Panc1 (cell line): ENCODE measurements around the gene RNF213.

Source experiments
- POLR2AphosphoS5 ChIP-seq: IDR thresholded peaks from 2 replicates; pipeline ENCODE4 v1.6.1; 2012; ENCODE audit warnings: mild to moderate bottlenecking, low read depth, low read length, moderate library complexity
- SIN3A ChIP-seq: IDR thresholded peaks from 2 replicates; pipeline ENCODE4 v1.6.1; 2012; ENCODE audit warnings: low read depth, mild to moderate bottlenecking, low read length, moderate library complexity, borderline replicate concordance; ENCODE audit not compliant: insufficient read depth
- TF ChIP-seq, protein P1 (sequence below): fragments of 450-650 bp; IDR thresholded peaks from 2 replicates; pipeline ENCODE4 v1.5.1; 2017; ENCODE audit warnings: mild to moderate bottlenecking

- TF ChIP-seq, protein P1, sequence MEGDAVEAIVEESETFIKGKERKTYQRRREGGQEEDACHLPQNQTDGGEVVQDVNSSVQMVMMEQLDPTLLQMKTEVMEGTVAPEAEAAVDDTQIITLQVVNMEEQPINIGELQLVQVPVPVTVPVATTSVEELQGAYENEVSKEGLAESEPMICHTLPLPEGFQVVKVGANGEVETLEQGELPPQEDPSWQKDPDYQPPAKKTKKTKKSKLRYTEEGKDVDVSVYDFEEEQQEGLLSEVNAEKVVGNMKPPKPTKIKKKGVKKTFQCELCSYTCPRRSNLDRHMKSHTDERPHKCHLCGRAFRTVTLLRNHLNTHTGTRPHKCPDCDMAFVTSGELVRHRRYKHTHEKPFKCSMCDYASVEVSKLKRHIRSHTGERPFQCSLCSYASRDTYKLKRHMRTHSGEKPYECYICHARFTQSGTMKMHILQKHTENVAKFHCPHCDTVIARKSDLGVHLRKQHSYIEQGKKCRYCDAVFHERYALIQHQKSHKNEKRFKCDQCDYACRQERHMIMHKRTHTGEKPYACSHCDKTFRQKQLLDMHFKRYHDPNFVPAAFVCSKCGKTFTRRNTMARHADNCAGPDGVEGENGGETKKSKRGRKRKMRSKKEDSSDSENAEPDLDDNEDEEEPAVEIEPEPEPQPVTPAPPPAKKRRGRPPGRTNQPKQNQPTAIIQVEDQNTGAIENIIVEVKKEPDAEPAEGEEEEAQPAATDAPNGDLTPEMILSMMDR = no peak
- TF ChIP-seq POLR2AphosphoS5 (no peak), SIN3A (no peak)
These were observed 128.7 kb downstream of the RNF213 start for GRCh38 chr17:80389011-80389995.
